Inflammatory macrophage treated with lipopolysaccharide for 4 hours (primary cell): ENCODE results near the gene OARD1.

Experiments used
- DNase-seq: peaks from one replicate; pipeline ENCODE4 v3.0.0-alpha.2; 2020

The OARD1 gene

DNA sequence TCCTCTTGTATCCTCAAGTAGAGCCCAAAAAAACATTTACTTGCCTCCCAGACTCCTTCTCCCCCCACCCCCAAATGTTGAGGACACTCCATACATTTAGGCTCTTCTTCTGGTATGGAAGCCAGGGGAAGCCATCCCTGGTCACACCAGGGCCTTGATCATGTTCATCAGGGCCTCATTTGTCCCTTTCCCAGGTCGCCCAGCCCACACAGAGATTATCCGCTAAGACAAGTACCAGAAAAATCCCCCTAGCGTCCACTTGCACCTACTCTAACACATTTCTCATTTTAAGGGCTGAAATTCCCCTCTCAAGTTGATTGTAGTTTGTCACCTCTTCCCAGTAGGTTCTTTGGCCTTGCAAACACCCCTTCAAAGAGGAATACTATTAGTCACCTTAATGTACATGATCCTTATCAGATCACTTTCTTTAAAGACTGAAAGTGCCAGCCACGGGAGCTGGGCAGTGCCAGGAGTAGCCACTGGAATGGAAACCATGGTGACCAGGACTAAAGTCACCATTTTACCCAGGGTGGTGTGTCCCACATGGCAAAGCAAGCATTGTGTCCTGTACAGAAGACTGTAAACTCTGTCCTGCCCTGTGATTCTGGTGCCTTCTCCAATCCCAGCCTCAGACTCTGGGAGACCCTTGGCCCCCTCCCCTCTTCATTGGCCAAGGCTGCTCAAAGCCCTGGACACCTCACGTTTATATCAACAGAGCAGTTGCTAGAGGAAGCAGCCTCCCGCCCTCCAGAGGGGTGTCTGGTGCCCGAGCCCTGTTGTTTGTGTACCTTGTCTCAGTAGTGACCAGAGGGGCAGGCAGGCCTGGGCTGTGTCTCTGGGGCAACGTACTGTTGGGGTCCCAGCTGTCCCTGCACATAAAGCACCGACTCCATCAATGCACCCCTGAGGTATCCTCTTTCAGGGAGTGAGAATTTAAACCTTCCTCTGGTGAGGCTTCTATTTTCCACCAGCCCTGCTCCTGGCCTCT lies 24.1 kb downstream of the OARD1 start:
- DNase-seq: no peak

GRCh38 chr6:41047306-41047705 lies 24.9 kb downstream of the OARD1 start:
- DNase-seq: no peak

GRCh38 chr6:41046084-41046483 lies 26.1 kb downstream of the OARD1 start:
- DNase-seq: no peak

DNA sequence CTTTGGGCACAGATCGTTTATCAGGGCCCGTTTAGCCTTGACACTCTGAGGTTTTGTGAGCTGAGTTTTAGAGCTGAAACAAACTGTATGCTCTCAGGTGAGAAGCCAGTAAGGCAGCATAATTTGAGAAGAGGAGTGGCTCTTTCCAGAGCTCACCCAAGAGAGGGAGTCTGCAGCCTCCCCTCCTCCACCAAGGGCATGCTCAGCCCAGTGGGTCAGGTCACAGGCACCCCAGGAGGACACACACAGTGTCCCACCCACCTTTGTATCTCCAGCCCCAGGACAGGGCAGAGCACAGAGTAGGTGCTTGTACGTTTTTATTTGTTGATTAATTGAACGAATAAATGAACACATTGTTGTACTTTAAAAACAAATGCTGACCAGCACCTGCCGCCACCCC lies 26.5 kb downstream of the OARD1 start:
- no peak for DNase-seq

DNA sequence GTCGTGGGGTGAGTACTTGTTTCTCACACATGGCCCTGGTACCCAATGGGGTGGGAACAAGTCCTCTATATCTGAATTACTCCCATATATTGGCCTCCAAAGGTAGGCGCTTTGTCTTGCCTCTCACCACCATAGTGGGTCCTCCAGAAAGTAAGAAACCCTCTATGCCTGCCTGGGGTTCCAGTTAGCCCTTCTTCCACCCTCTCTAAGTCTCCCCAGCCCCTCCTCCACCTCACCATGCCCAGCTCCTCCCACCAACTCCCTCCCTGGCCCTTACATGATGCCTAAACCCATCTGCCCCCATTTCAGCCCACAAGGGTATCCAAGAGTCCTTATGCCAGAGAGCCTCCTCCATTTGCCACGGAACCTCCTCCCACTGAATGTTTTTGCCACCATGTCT lies 29.0 kb downstream of the OARD1 start:
- DNase-seq: no peak

DNA sequence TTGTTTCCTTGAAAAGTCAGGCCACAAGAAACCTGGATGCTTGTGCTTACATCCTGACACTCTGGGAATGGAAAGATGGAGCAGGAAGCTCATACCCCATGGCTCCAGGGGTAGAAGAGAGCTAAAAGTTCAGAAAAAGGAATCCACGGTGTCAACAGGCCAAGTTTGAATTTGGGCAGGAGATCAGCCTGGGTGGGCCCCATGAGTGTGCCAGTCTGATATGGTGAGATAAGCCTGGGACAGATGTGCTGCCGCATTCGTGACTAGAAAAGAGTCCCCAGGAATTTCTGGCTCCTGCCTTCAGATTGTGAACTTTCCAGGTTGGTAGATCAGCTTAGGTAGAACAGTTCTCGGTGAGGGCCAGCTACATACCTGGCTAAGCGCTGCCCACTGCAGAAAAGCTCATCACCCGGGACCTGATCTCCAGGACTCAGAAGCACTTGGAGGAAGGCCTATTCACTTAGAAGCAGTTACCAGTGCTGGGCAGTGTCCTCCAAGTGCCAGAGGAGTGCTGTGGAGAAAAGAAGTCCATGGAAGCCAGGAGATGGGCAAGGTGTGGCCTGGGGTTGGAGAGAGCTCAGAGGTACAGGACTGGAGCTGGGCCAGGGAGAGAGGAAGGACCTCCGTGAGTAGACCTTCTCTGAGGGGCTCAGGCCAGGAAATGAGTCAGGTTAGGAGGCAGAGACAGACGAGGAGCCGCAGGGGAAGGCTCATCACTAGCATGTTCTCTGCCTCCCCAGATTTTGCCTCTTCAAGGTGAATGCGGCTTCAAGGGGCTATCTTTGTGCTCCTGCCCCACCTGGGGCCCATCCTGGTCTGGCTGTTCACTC lies 29.7 kb downstream of the OARD1 start, which contains the start of gene TSPO2:
TSPO2 (plus strand) TSS at position 242 of the 830 bp plus-strand sequence; CDS start at position 761, 519 bp downstream.
- DNase-seq: no peak

GRCh38 chr6:41040940-41041536 lies 31.1 kb downstream of the OARD1 start:
- DNase-seq: no peak

GRCh38 chr6:41040101-41040939 lies 31.8 kb downstream of the OARD1 start:
- DNase-seq: peak; percentile 65

- DNase-seq: peak; percentile 27
Measured at GRCh38 chr6:41039060-41039998, 32.8 kb downstream of the OARD1 start, which contains the start of gene UNC5CL. TSS of gene UNC5CL (minus strand) at chr6:41039221. CDS start at chr6:41035074, 4,147 bp downstream.

DNA sequence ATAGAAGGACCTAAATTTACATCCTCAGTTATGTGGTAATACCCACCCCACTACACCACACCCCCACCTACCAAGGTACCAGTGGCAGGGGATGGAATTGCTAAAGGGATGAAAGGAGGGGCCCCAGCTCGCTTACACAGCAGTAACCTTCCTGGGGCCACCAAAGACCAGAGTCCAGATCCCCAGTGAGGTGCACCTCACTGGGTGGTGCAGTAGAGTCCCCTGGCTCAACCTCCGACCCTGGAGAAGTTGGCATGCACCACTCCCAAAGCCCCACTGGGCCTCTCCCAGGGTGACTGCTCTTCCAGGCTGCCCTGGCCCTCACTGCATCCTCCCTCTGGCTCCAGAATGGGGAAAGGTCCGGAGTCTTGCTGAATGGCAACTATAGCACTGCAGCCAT lies 34.0 kb downstream of the OARD1 start:
- DNase-seq: no peak

DNA sequence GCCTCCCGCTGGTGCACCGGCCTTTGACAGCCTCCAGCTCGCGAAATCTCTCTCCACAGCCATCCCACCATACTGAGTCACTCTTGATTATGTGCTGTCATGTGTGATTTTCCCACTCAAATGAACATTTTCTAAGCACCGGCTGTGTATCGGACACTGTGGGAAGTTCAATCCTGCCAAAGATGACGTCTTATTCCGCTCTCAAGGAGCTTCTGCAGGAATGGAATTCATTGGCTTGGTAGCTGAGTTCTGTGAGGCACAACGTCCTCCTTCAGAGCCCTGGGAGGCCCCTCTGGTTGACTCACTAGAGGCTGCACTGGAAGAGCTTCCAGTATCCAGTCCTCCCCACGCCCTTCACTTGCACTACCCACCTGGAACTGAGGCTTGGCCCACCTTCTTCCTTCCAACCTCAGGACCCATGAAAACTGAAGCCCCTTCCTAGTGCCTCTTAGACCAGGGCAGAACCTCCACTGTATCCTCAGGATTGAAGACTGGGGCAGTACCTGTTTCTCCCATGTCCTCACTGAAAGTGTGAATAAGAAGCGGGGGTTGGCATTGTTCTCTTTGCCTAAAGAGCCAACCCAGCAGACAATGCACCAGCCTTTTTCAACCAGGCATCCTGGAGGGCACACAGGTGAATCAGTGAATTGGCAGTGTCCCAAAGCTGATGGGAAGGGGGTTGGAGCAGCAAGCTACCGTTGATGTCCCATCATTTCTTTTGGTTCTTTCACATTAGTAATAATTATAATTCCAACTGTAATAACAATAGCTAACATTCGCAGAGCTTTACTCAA lies 34.9 kb downstream of the OARD1 start:
- no peak for DNase-seq

DNA sequence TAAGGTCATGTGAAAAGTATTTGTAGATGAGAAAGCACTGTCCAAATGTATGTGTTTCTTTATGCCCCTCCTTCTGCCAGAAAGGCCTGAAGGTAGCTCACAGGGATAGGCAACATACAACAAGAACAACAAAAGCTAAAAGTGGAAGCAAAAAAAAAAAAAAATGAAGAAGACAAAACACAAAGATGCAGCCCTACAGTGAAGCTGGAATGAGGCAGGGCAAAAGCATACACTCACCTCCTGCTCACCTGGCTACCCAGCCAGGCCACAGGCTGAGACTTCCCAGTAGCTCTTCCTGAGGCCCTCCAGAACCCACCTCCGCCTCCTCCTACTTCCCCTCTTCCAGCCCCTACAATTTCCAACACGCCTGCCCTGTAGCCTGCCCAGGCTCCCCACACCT lies 35.6 kb downstream of the OARD1 start:
- DNase-seq: no peak

GRCh38 chr6:41036186-41036585 lies 36.0 kb downstream of the OARD1 start:
- no peak for DNase-seq

- DNase-seq: no peak
Measured at GRCh38 chr6:41033776-41034175, 38.4 kb downstream of the OARD1 start.

DNA sequence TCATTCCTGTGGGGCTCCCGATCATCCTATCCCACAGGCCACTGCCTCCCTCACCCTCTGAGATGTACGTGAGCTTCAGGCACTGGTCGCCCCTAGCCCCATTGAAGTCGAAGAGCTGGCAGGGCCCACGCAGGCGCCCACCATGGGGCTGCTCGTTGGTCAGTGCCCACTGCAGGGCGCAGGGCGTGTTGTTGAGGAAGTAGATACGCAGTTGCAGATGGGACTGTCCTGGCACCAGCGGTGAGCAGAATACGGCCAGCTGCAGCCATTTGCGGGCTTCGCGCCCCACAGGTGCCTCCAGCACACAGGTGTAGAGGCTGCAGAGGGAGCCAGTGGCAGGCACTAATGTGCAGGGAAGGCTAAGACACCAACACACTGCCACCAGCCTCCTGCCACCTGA lies 39.3 kb downstream of the OARD1 start:
- no peak for DNase-seq

DNA sequence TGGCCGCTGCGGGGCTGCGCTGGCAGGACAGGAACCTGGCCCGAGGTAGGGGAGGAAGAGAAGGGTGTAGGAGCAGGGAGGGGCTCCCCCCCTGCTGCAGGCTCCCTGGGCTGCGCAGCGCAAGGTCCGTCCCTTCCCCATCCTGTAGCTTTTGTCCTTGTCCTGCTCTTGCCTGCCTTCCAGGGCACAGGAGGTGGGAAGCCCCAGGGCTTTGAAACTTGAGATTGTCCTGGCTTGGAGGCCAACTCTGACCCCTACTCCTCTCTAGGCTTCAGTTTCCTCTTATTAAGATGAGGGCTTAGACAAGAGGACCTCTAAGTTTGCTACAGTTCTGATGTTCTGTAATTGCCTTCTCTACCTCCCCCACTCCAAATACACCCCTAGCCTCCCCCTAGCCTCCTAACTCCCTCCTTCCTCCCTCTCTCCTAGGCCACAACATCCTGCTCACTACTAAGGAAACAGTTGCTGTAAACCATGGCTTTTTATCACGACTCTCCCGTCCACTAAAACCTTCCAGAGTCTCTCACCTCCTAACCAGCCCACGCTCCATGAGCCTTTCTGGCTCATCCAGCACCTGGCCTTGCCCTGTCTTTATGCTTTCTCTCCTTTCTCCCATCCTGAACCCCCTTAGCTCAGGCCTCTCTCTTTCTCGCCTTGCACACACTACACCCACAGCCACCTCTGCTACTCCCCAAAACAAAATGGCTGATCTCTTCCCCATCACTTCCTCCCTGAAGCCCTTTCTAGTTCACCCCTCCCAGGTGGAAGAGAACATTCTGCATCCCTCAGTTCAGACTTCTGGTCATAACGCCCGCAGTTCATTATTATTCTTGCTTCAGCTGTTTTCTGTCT lies 43.4 kb downstream of the OARD1 start:
- no peak for DNase-seq

DNA sequence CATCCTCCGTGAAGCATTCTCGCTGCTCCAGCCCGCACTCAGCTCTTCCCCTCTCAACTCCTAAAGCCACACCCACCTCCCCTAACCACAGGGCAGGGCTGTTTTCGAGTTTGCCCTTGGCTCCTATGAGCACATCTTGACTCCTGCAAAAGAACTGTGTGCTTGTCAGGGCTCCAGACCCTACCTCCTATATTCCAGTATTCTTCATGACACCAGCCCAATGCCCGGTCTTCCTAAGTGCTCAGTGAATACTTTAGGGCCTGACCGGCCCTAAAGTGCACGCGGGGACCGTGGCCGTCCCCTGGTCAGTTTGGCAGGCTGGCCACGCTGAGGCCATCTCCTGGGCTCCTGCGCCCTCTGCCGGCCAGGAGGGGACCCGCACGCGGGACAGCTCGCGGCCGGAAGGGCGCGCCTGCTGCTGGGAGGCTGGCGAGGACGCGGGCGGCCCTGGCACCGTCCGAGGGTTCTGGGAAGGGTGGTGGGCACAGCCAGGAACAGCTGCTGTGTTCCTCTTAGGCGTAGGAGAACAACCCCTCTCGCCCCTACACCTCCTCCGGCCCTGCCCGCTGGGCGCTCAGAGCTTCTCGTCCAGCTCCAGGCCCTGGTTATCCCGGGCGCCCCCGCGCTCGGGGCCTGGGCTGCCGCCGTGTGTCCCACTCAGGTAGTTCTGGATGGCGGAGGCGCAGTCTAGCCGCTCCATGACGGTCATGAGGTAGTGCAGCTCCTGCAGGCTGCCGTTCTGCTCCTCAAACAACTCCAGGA lies 44.2 kb downstream of the OARD1 start:
- DNase-seq: peak; percentile 66

GRCh38 chr6:41027241-41027640 lies 44.9 kb downstream of the OARD1 start:
- no peak for DNase-seq
